Mesothelial cell of epicardium (in vitro differentiated cells): Measurements from ENCODE around the gene CACNA1E. TPM values are rescaled to one million over a fixed set of nuclear protein-coding genes. Genes with fewer than 3 reads are reported as not detected.

Experiments used
- DNase-seq, 2 experiments: peaks; one replicate each; pipeline ENCODE4 v3.0.0; 2021; ENCODE audit warnings: low spot score in 2 of 2; ENCODE audit not compliant: unreplicated experiment in 2 of 2
- H3K27ac Mint-ChIP-seq: 2 replicates; pipeline ENCODE4 v1.8.0; 2021; ENCODE audit warnings: mixed read lengths
- H3K27me3 Mint-ChIP-seq: 2 replicates; pipeline ENCODE4 v1.8.0; 2021; ENCODE audit warnings: low read depth, mixed read lengths
- H3K36me3 Mint-ChIP-seq: 2 replicates; pipeline ENCODE4 v1.8.0; 2021; ENCODE audit warnings: mixed read lengths
- H3K4me1 Mint-ChIP-seq: 2 replicates; pipeline ENCODE4 v1.8.0; 2021; ENCODE audit warnings: mixed read lengths
- H3K4me3 Mint-ChIP-seq: 2 replicates; pipeline ENCODE4 v1.8.0; 2021; ENCODE audit warnings: mild to moderate bottlenecking, moderate library complexity, mixed read lengths
- H3K9me3 Mint-ChIP-seq: 2 replicates; pipeline ENCODE4 v1.8.0; 2021; ENCODE audit warnings: mixed read lengths
- CTCF ChIP-seq: fragments of 200-600 bp; sonication (generic); IDR thresholded peaks from one replicate; pipeline ENCODE4 v1.5.0; 2021; ENCODE audit warnings: antibody characterized with exemption; ENCODE audit not compliant: unreplicated experiment
- total RNA-seq: library from RNA; stranded (reverse); gene quantifications from 3 replicates; pipeline ENCODE4 v1.2.1, GENCODE V29; 2021

CACNA1E gene
- total RNA-seq, 1 donor from 2014 or later: 0.60 TPM

- DNase-seq: no peak
- Mint-ChIP-seq H3K9me3 (no peaks in the 10 kb centered on the region), H3K27ac (no peak overlapping the region), H3K27me3 (peaks cover 79% of the 10 kb centered on the region), H3K4me1 (peaks cover 11% of the 10 kb centered on the region), H3K36me3 (no peaks in the 10 kb centered on the region), H3K4me3 (no peak overlapping the region)
- TF ChIP-seq CTCF: no peak
These were observed 62.1 kb downstream of the CACNA1E start for GRCh38 chr1:181545395-181545794.

- Mint-ChIP-seq H3K27ac (no peak overlapping the region), H3K4me1 (peaks cover 11% of the 10 kb centered on the region), H3K36me3 (no peaks in the 10 kb centered on the region), H3K27me3 (peaks cover 75% of the 10 kb centered on the region), H3K4me3 (no peak overlapping the region), H3K9me3 (no peaks in the 10 kb centered on the region)
- no peak for DNase-seq
- no peak for TF ChIP-seq CTCF
These were observed 65.2 kb downstream of the CACNA1E start for GRCh38 chr1:181548497-181548896.

GRCh38 chr1:181551249-181551648, 67.9 kb downstream of the CACNA1E start:
- H3K27ac Mint-ChIP-seq: no peak overlapping the region

GRCh38 chr1:181551754-181552153, 68.4 kb downstream of the CACNA1E start:
- Mint-ChIP-seq H3K4me3 (no peak overlapping the region), H3K4me1 (peaks cover 7% of the 10 kb centered on the region), H3K9me3 (no peaks in the 10 kb centered on the region), H3K27me3 (peaks cover 51% of the 10 kb centered on the region), H3K36me3 (no peaks in the 10 kb centered on the region), H3K27ac (no peak overlapping the region)
- no peak for TF ChIP-seq CTCF
- DNase-seq: no peak

More at GRCh38 chr1:181551249-181551648, 67.9 kb downstream of the CACNA1E start:
- peaks cover 11% of the 10 kb centered on the region for H3K4me1 Mint-ChIP-seq
- no peak overlapping the region for H3K4me3 Mint-ChIP-seq
- H3K9me3 Mint-ChIP-seq: no peaks in the 10 kb centered on the region
- no peak for TF ChIP-seq CTCF
- H3K36me3 Mint-ChIP-seq: no peaks in the 10 kb centered on the region
- peaks cover 56% of the 10 kb centered on the region for H3K27me3 Mint-ChIP-seq
- DNase-seq: no peak

- no peaks in the 10 kb centered on the region for H3K4me1 Mint-ChIP-seq
- no peaks in the 10 kb centered on the region for H3K9me3 Mint-ChIP-seq
- H3K27me3 Mint-ChIP-seq: peaks cover 34% of the 10 kb centered on the region
- H3K36me3 Mint-ChIP-seq: no peaks in the 10 kb centered on the region
- no peak for DNase-seq
- no peak overlapping the region for H3K4me3 Mint-ChIP-seq
- no peak for TF ChIP-seq CTCF
- no peak overlapping the region for H3K27ac Mint-ChIP-seq
These were observed 71.1 kb downstream of the CACNA1E start for GRCh38 chr1:181554465-181554864.

- Mint-ChIP-seq H3K4me1 (no peaks in the 10 kb centered on the region), H3K27me3 (peaks cover 20% of the 10 kb centered on the region), H3K4me3 (no peak overlapping the region), H3K27ac (no peak overlapping the region), H3K9me3 (no peaks in the 10 kb centered on the region), H3K36me3 (no peaks in the 10 kb centered on the region)
- TF ChIP-seq CTCF: no peak
- DNase-seq: no peak
These were observed 73.3 kb downstream of the CACNA1E start for GRCh38 chr1:181556631-181557030.
